SK-MEL-5 (cell line): ENCODE data around the gene PPP1R3D. TPM values are rescaled to one million over a fixed set of nuclear protein-coding genes. Genes with fewer than 3 reads are reported as not detected.

Experiments used
- total RNA-seq: library from RNA; depleted of rRNA; stranded (reverse); fragments of >200 nt; shearing (Covaris generic); gene quantifications from 2 replicates; pipeline ENCODE4 v1.2.3, GENCODE V29; 2014; rRNA removed

The PPP1R3D gene
- total RNA-seq, 1 experiment from 2014 or later: 12.2 TPM

Other genes with a start within 250 kb of the PPP1R3D start
- gene SYCP2, start 6.7 kb downstream of the PPP1R3D start, total RNA-seq: 3.9 and 4.9 TPM in 2 replicates
- gene FAM217B, start 84 bp upstream of the PPP1R3D start, total RNA-seq: 11.8 and 12.1 TPM in 2 replicates
- gene CDH26, start 18.1 kb upstream of the PPP1R3D start, total RNA-seq: 0.27 and 0.45 TPM in 2 replicates